ENCODE results near the gene VPS52. TPM values are rescaled to one million over a fixed set of nuclear protein-coding genes. Genes with fewer than 3 reads are reported as not detected.

VPS52 gene
- total and polyA plus RNA-seq, 9 of the 15 experiments (the other 6 are each of a cell fraction or from before 2014, with no cell fraction given): 24.4 to 103 (median 40.2) TPM

DNA sequence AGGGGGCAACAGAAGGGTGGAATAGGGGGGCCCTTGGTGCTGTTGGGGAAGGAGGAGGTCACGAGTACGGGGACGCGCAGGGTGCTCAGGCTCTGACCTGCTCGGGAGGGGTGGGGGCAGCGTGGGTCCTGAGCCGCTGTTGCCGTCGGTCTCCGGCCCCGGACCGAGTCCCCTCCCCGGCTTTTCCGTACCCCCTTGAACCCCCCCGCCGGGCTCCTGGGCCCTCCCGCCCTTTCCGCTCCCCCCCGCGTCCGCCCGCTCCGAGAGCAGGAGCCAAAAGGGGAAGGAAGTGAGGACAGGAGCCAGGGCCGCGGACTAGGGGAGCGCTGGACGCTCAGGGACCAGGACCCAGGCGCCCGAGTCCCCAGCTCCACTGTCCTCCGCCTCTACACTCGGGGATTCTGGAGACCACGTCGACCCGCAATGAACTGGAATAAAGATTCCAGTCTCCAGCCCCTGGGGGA lies 27.1 kb upstream of the VPS52 start, which contains the start of gene RGL2 (continued):
- TF ChIP-seq, protein P1, sequence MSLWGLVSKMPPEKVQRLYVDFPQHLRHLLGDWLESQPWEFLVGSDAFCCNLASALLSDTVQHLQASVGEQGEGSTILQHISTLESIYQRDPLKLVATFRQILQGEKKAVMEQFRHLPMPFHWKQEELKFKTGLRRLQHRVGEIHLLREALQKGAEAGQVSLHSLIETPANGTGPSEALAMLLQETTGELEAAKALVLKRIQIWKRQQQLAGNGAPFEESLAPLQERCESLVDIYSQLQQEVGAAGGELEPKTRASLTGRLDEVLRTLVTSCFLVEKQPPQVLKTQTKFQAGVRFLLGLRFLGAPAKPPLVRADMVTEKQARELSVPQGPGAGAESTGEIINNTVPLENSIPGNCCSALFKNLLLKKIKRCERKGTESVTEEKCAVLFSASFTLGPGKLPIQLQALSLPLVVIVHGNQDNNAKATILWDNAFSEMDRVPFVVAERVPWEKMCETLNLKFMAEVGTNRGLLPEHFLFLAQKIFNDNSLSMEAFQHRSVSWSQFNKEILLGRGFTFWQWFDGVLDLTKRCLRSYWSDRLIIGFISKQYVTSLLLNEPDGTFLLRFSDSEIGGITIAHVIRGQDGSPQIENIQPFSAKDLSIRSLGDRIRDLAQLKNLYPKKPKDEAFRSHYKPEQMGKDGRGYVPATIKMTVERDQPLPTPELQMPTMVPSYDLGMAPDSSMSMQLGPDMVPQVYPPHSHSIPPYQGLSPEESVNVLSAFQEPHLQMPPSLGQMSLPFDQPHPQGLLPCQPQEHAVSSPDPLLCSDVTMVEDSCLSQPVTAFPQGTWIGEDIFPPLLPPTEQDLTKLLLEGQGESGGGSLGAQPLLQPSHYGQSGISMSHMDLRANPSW (CRISPR knock-in tag; IDR thresholded peaks at IDR 0.05): peak; percentile 53; the same call in 1 of the 2 replicates
- TF ChIP-seq TCF7L2 (IDR thresholded peaks at IDR 0.05; ENCODE audit: low read depth, low read length) (no peak), ZNF311 (CRISPR knock-in tag; IDR thresholded peaks at IDR 0.05) (no peak), MED1 (CRISPR knock-in tag; IDR thresholded peaks at IDR 0.05; ENCODE audit: borderline replicate concordance) (no peak), OTX1 (CRISPR knock-in tag; IDR thresholded peaks at IDR 0.05) (peak; percentile 51), CBFA2T2 (conservative IDR thresholded peaks at IDR 0.05) (no peak), CBFA2T3 (IDR thresholded peaks at IDR 0.05) (no peak), DDX20 (tag; IDR thresholded peaks at IDR 0.05; ENCODE audit: low read depth) (no peak), ZNF324 (CRISPR knock-in tag; IDR thresholded peaks at IDR 0.05) (no peak), PHF8 (IDR thresholded peaks at IDR 0.05; ENCODE audit: borderline replicate concordance, low read length) (peak; percentile 76), ZNF507 (tag; conservative IDR thresholded peaks at IDR 0.05) (no peak), ERF (CRISPR knock-in tag; IDR thresholded peaks at IDR 0.05) (peak; percentile 92), CCNT2 (IDR thresholded peaks at IDR 0.05; ENCODE audit: borderline replicate concordance, extremely low read depth, insufficient read length, low read depth, low read length) (peak; percentile 51), MAFF (IDR thresholded peaks at IDR 0.05; ENCODE audit: low read length) (no peak), HNRNPH1 (optimal IDR thresholded peaks at IDR 0.05; ENCODE audit: low read depth, low read length) (no peak), SPI1 (IDR thresholded peaks at IDR 0.05; ENCODE audit: borderline replicate concordance, low read depth, low read length) (peak; percentile 84), ESRRA (IDR thresholded peaks at IDR 0.05; ENCODE audit: borderline replicate concordance, low read depth) (0 out of 2 replicates have a peak, but pooled peaks have one; percentile 10), KDM4B (IDR thresholded peaks at IDR 0.05; ENCODE audit: borderline replicate concordance in 2 of 2, low read depth in 1 of 2) (peak in 1 of 2 experiments; percentile 97; a peak in 2 of 4 replicates), FUS (optimal IDR thresholded peaks at IDR 0.05; ENCODE audit: low read depth, low read length) (no peak)
- TF ChIP-seq, protein P2, sequence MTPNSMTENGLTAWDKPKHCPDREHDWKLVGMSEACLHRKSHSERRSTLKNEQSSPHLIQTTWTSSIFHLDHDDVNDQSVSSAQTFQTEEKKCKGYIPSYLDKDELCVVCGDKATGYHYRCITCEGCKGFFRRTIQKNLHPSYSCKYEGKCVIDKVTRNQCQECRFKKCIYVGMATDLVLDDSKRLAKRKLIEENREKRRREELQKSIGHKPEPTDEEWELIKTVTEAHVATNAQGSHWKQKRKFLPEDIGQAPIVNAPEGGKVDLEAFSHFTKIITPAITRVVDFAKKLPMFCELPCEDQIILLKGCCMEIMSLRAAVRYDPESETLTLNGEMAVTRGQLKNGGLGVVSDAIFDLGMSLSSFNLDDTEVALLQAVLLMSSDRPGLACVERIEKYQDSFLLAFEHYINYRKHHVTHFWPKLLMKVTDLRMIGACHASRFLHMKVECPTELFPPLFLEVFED (CRISPR knock-in tag; conservative IDR thresholded peaks at IDR 0.05): peak; percentile 68
- TF ChIP-seq, protein P3, sequence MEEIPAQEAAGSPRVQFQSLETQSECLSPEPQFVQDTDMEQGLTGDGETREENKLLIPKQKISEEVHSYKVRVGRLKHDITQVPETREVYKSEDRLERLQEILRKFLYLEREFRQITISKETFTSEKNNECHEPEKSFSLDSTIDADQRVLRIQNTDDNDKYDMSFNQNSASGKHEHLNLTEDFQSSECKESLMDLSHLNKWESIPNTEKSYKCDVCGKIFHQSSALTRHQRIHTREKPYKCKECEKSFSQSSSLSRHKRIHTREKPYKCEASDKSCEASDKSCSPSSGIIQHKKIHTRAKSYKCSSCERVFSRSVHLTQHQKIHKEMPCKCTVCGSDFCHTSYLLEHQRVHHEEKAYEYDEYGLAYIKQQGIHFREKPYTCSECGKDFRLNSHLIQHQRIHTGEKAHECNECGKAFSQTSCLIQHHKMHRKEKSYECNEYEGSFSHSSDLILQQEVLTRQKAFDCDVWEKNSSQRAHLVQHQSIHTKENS (CRISPR knock-in tag; IDR thresholded peaks at IDR 0.05): no peak
- TF ChIP-seq, protein P4, sequence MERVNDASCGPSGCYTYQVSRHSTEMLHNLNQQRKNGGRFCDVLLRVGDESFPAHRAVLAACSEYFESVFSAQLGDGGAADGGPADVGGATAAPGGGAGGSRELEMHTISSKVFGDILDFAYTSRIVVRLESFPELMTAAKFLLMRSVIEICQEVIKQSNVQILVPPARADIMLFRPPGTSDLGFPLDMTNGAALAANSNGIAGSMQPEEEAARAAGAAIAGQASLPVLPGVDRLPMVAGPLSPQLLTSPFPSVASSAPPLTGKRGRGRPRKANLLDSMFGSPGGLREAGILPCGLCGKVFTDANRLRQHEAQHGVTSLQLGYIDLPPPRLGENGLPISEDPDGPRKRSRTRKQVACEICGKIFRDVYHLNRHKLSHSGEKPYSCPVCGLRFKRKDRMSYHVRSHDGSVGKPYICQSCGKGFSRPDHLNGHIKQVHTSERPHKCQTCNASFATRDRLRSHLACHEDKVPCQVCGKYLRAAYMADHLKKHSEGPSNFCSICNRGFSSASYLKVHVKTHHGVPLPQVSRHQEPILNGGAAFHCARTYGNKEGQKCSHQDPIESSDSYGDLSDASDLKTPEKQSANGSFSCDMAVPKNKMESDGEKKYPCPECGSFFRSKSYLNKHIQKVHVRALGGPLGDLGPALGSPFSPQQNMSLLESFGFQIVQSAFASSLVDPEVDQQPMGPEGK (CRISPR knock-in tag; IDR thresholded peaks at IDR 0.05; ENCODE audit: borderline replicate concordance): peak; percentile 74; the same call in 1 of the 2 replicates
